ENCODE measurements around the gene OXNAD1. TPM values are rescaled to one million over a fixed set of nuclear protein-coding genes. Genes with fewer than 3 reads are reported as not detected.

Gene OXNAD1
- total and polyA plus RNA-seq, 10 of the 15 experiments (the other 5 are each of a cell fraction or from before 2014, with no cell fraction given): 5.6 to 27.8 (median 16.2) TPM

DNA sequence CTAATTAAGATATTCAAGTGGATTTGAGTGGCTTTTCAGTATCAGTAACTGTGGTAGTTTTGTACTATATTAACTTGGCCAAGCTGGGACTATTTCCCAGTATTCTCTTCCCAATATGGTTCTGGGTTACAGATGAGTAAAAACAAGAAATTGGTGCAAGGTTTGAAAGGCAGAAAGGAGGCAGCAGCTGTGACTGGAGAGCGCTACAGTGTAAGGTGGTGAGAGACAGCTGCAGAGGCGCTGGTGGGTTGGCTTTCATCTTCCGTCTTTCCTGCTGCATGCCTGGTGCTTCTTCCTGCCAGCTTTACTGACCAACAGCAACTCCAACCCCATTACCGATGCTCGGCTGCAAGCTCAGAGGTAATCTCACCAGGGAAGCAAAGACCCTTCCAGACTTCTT, 10.1 kb upstream of the OXNAD1 start:
- no peak for FAIRE-seq
- H3K27me3 ChIP-seq (replicated peaks in 1 of 2; ENCODE audit: control insufficient read depth in 2 of 2, insufficient read depth in 2 of 2, low read length in 1 of 2): no peaks in the 10 kb centered on the region

More for the DNA sequence above, 10.1 kb upstream of the OXNAD1 start:
- RAD21 ChIA-PET (ENCODE audit: unreplicated experiment): interaction anchor here (1.0 to 1.4 kb wide), 3 partner anchors 9 to 209 kb away, joined by 3 to 4 read pairs (median 4); no protein-coding TSS in a partner anchor
- Histone ChIP-seq H3K27ac (ENCODE audit: control insufficient read depth, insufficient read depth) (no peak overlapping the region), H4K20me1 (ENCODE audit: control insufficient read depth, insufficient read depth) (no peaks in the 10 kb centered on the region), H3K4me3 (no peak overlapping the region), H2AFZ (ENCODE audit: control insufficient read depth, low read depth, low read length) (no peak overlapping the region), H3K4me2 (ENCODE audit: control insufficient read depth, insufficient read depth) (no peak overlapping the region), H3K36me3 (ENCODE audit: control insufficient read depth in 2 of 2, insufficient read depth in 2 of 2, low read length in 1 of 2) (no peaks in the 10 kb centered on the region; a peak in 1 of 4 replicates), H3K9ac (ENCODE audit: control insufficient read depth, insufficient read depth, low read length) (no peak overlapping the region), H3K79me2 (ENCODE audit: control insufficient read depth, insufficient read depth, low read length) (no peaks in the 10 kb centered on the region), H3K9me3 (replicated peaks; ENCODE audit: control insufficient read depth, insufficient read depth, low read length) (no peaks in the 10 kb centered on the region), H3K4me1 (ENCODE audit: control insufficient read depth, insufficient read depth, low read length) (peaks cover 8% of the 10 kb centered on the region; the same call in 1 of the 2 replicates)
- ATAC-seq (peak; percentile 12; the same call in 2 of the 3 replicates), DNase-seq (ENCODE audit: low read depth, low spot score) (no peak)
- TF ChIP-seq PBX3 (IDR thresholded peaks at IDR 0.05; ENCODE audit: insufficient replicate concordance, low read depth, low read length) (no peak), EZH2 (IDR thresholded peaks at IDR 0.05; ENCODE audit: borderline replicate concordance, control insufficient read depth, low read depth, low read length) (no peak), IKZF2 (IDR thresholded peaks at IDR 0.05) (peak; percentile 22 to 33; a peak in 1 of 4 replicates), IKZF1 (conservative IDR thresholded peaks at IDR 0.05) (peak; percentile 49; the same call in 1 of the 2 replicates), TCF3 (IDR thresholded peaks at IDR 0.05; ENCODE audit: borderline replicate concordance, insufficient read depth, low read depth, low read length) (0 out of 2 replicates have a peak, but pooled peaks have one; percentile 24)
- 39% methylated on average over 5 of the region's 5 CpGs for WGBS (ENCODE audit: insufficient coverage, insufficient replicate concordance, low lambda C conversion rate, missing lambda C conversion rate)
- in situ Hi-C loops (cut with MboI) (no loop called here), intact Hi-C loops (cut with micrococcal nuclease; ENCODE audit: unreplicated experiment) (no loop called here)
- SMC1A ChIA-PET (ENCODE audit: uncharacterized antibody, unreplicated experiment): interaction anchor here (0.9 to 5.7 kb wide), 4 partner anchors 11 to 301 kb away, joined by 3 to 43 read pairs (median 3); partner anchors contain the start of genes DPH3 and OXNAD1
- CTCF ChIA-PET: interaction anchor here (0.6 to 1.3 kb wide), 4 partner anchors 9 to 699 kb away, joined by 3 to 4 read pairs (median 3); no protein-coding TSS in a partner anchor
- no TSS peak for BruUV-seq (replicated peaks)
- POLR2A ChIA-PET: interaction anchor here (0.6 to 1.1 kb wide), 2 partner anchors 9 to 10 kb away, joined by 3 read pairs; partner anchors contain the start of gene DPH3
